Adrenal gland (tissue), 5 donors: ENCODE measurements around the gene RBX1.

Experiments
- POLR2A ChIP-seq, 2 donors: fragments of 450-650 bp; IDR thresholded peaks; one replicate each; pipeline ENCODE4 v1.6.1; 2017; ENCODE audit warnings: antibody characterized with exemption in 2 of 2, mild to moderate bottlenecking in 2 of 2, moderate library complexity in 1 of 2
- TF ChIP-seq, protein P1 (sequence below), 6 experiments: fragments of 450-650 bp in 4 of 6; fragments of 200-600 bp in 2 of 6; sonication (generic) in 1 of 6; IDR thresholded peaks; 1 replicate in 5 of 6; 2 replicates in 1 of 6; pipeline versions ENCODE4 v1.5.1 to v1.8.0; 2016 to 2021; ENCODE audit warnings: antibody characterized with exemption in 6 of 6, mild to moderate bottlenecking in 2 of 6, moderate library complexity in 1 of 6
- donor health status: DM: no; HTN: no; CAD: no.

GRCh38 chr22:41021061-41021612 is 70.0 kb downstream of the RBX1 start:
- TF ChIP-seq, protein P1, sequence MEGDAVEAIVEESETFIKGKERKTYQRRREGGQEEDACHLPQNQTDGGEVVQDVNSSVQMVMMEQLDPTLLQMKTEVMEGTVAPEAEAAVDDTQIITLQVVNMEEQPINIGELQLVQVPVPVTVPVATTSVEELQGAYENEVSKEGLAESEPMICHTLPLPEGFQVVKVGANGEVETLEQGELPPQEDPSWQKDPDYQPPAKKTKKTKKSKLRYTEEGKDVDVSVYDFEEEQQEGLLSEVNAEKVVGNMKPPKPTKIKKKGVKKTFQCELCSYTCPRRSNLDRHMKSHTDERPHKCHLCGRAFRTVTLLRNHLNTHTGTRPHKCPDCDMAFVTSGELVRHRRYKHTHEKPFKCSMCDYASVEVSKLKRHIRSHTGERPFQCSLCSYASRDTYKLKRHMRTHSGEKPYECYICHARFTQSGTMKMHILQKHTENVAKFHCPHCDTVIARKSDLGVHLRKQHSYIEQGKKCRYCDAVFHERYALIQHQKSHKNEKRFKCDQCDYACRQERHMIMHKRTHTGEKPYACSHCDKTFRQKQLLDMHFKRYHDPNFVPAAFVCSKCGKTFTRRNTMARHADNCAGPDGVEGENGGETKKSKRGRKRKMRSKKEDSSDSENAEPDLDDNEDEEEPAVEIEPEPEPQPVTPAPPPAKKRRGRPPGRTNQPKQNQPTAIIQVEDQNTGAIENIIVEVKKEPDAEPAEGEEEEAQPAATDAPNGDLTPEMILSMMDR (IDR thresholded peaks at IDR 0.05) = no peak
- no peak for TF ChIP-seq POLR2A (IDR thresholded peaks at IDR 0.05)
